ENCODE data around the gene KERA.

DNA sequence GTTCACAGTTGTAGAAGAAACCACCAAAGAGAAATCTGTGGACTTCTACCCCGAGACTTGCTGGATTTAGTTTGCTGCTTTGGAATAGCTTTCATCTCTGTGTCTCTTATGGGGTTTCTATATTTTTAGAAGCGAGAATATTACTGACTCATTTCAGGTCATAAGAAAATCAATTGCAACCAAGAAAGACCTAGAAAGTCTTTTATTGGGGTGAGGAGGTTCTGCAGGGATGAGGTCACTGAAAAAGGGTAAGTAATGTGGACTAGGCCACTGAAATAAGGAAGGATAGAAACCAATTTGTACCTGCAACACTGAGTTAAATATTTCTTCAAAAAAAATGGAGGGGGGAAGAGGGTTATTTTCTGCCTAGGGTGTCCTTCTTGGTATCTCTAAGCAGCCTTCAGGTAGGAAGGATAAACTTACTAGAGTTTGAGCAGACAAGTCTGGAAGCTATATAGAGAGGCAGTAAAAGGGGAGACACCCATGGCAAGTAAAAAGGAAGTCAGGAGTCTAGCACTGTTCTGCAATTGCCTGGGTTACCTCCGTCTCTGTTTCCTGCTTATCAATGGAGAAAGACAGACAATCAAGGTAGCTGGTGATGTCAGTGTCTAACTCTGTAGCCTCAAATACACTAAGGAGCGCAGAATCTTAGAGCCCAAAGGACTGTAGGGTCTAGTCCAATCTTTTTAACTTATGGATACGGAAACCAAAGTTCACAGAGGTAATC is 19.6 kb upstream of the KERA start:
- TF ChIP-seq, protein P1, sequence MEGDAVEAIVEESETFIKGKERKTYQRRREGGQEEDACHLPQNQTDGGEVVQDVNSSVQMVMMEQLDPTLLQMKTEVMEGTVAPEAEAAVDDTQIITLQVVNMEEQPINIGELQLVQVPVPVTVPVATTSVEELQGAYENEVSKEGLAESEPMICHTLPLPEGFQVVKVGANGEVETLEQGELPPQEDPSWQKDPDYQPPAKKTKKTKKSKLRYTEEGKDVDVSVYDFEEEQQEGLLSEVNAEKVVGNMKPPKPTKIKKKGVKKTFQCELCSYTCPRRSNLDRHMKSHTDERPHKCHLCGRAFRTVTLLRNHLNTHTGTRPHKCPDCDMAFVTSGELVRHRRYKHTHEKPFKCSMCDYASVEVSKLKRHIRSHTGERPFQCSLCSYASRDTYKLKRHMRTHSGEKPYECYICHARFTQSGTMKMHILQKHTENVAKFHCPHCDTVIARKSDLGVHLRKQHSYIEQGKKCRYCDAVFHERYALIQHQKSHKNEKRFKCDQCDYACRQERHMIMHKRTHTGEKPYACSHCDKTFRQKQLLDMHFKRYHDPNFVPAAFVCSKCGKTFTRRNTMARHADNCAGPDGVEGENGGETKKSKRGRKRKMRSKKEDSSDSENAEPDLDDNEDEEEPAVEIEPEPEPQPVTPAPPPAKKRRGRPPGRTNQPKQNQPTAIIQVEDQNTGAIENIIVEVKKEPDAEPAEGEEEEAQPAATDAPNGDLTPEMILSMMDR (IDR thresholded peaks at IDR 0.05): no peak
- TF ChIP-seq ZFX (IDR thresholded peaks at IDR 0.05; ENCODE audit: borderline replicate concordance): no peak

All from 22Rv1 (cell line).